ENCODE results near the gene FOCAD. TPM values are rescaled to one million over a fixed set of nuclear protein-coding genes. Genes with fewer than 3 reads are reported as not detected.
"Not testable (repeated sequence)": the region's sequence is repeated elsewhere in the genome, so short reads cannot be mapped to it uniquely, and the experiment has no call there.

The FOCAD gene
- total RNA-seq, 1 donor, result 45.6 TPM

- Histone ChIP-seq H3K4me3 (ENCODE audit: insufficient read depth, low read length) (no peak overlapping the region), H3K4me1 (ENCODE audit: insufficient read depth, low read length) (no peaks in the 10 kb centered on the region), H3K9me3 (ENCODE audit: low read depth, low read length) (no peaks in the 10 kb centered on the region), H3K27ac (ENCODE audit: low read depth, low read length) (no peak overlapping the region), H3K36me3 (ENCODE audit: insufficient read depth, low read length) (no peaks in the 10 kb centered on the region), H4K20me1 (ENCODE audit: insufficient read depth, low read length) (no peaks in the 10 kb centered on the region), H2AFZ (ENCODE audit: low read length) (no peak overlapping the region), H3K79me2 (ENCODE audit: insufficient read depth, low read length) (no peaks in the 10 kb centered on the region), H3K4me2 (ENCODE audit: insufficient read depth, low read length) (no peak overlapping the region), H3K27me3 (ENCODE audit: insufficient read depth, low read length) (peaks cover 19% of the 10 kb centered on the region)
- no peak for TF ChIP-seq CTCF (IDR thresholded peaks at IDR 0.05; ENCODE audit: extremely low read depth, low read depth, low read length)
- no peak for DNase-seq (ENCODE audit: insufficient read length, low spot score, missing footprints)
These were observed 19.6 kb upstream of the FOCAD start for GRCh38 chr9:20664501-20664900.

GRCh38 chr9:20670395-20670794 lies 13.7 kb upstream of the FOCAD start:
- peaks cover 5% of the 10 kb centered on the region for H3K27me3 ChIP-seq (ENCODE audit: insufficient read depth, low read length)
- no peaks in the 10 kb centered on the region for H3K4me1 ChIP-seq (ENCODE audit: insufficient read depth, low read length)
- H3K4me3 ChIP-seq (ENCODE audit: insufficient read depth, low read length), result no peak overlapping the region
- no peak overlapping the region for H3K4me2 ChIP-seq (ENCODE audit: insufficient read depth, low read length)
- H3K9me3 ChIP-seq (ENCODE audit: low read depth, low read length), result no peaks in the 10 kb centered on the region
- H3K36me3 ChIP-seq (ENCODE audit: insufficient read depth, low read length), result no peaks in the 10 kb centered on the region
- no peaks in the 10 kb centered on the region for H4K20me1 ChIP-seq (ENCODE audit: insufficient read depth, low read length)
- no peak overlapping the region for H3K27ac ChIP-seq (ENCODE audit: low read depth, low read length)
- H3K79me2 ChIP-seq (ENCODE audit: insufficient read depth, low read length), result no peaks in the 10 kb centered on the region
- TF ChIP-seq CTCF (IDR thresholded peaks at IDR 0.05; ENCODE audit: extremely low read depth, low read depth, low read length), result no peak
- no peak for DNase-seq (ENCODE audit: insufficient read length, low spot score, missing footprints)
- H2AFZ ChIP-seq (ENCODE audit: low read length), result no peak overlapping the region

GRCh38 chr9:20671635-20672034 lies 12.4 kb upstream of the FOCAD start:
- no peak overlapping the region for H2AFZ ChIP-seq (ENCODE audit: low read length)
- H3K27me3 ChIP-seq (ENCODE audit: insufficient read depth, low read length), result peaks cover 5% of the 10 kb centered on the region
- no peaks in the 10 kb centered on the region for H3K9me3 ChIP-seq (ENCODE audit: low read depth, low read length)
- no peak overlapping the region for H3K27ac ChIP-seq (ENCODE audit: low read depth, low read length)
- H3K4me3 ChIP-seq (ENCODE audit: insufficient read depth, low read length), result no peak overlapping the region
- no peak for TF ChIP-seq CTCF (IDR thresholded peaks at IDR 0.05; ENCODE audit: extremely low read depth, low read depth, low read length)
- no peaks in the 10 kb centered on the region for H4K20me1 ChIP-seq (ENCODE audit: insufficient read depth, low read length)
- DNase-seq (ENCODE audit: insufficient read length, low spot score, missing footprints), result no peak
- H3K4me1 ChIP-seq (ENCODE audit: insufficient read depth, low read length), result no peaks in the 10 kb centered on the region
- H3K36me3 ChIP-seq (ENCODE audit: insufficient read depth, low read length), result no peaks in the 10 kb centered on the region
- no peaks in the 10 kb centered on the region for H3K79me2 ChIP-seq (ENCODE audit: insufficient read depth, low read length)
- no peak overlapping the region for H3K4me2 ChIP-seq (ENCODE audit: insufficient read depth, low read length)

GRCh38 chr9:20673537-20673936 lies 10.5 kb upstream of the FOCAD start:
- not testable (repeated sequence) for H3K27ac ChIP-seq (ENCODE audit: low read depth, low read length); H3K79me2 ChIP-seq (ENCODE audit: insufficient read depth, low read length); DNase-seq (ENCODE audit: insufficient read length, low spot score, missing footprints); H3K4me2 ChIP-seq (ENCODE audit: insufficient read depth, low read length); H2AFZ ChIP-seq (ENCODE audit: low read length); H3K4me1 ChIP-seq (ENCODE audit: insufficient read depth, low read length); H3K4me3 ChIP-seq (ENCODE audit: insufficient read depth, low read length); H3K36me3 ChIP-seq (ENCODE audit: insufficient read depth, low read length); H3K9me3 ChIP-seq (ENCODE audit: low read depth, low read length); H4K20me1 ChIP-seq (ENCODE audit: insufficient read depth, low read length); H3K27me3 ChIP-seq (ENCODE audit: insufficient read depth, low read length)
